GM19372 (cell line): ENCODE measurements around the gene SMARCD3.
A peak's percentile ranks its signal among the peaks of the same experiment; 100 is the strongest.

Experiments used
- ATAC-seq: cut with Tn5 transposase; IDR thresholded peaks from one replicate; pipeline ENCODE4 v1.9.1; 2021; ENCODE audit warnings: mild to moderate bottlenecking, low read depth, moderate library complexity; ENCODE audit not compliant: unreplicated experiment

The SMARCD3 gene

DNA sequence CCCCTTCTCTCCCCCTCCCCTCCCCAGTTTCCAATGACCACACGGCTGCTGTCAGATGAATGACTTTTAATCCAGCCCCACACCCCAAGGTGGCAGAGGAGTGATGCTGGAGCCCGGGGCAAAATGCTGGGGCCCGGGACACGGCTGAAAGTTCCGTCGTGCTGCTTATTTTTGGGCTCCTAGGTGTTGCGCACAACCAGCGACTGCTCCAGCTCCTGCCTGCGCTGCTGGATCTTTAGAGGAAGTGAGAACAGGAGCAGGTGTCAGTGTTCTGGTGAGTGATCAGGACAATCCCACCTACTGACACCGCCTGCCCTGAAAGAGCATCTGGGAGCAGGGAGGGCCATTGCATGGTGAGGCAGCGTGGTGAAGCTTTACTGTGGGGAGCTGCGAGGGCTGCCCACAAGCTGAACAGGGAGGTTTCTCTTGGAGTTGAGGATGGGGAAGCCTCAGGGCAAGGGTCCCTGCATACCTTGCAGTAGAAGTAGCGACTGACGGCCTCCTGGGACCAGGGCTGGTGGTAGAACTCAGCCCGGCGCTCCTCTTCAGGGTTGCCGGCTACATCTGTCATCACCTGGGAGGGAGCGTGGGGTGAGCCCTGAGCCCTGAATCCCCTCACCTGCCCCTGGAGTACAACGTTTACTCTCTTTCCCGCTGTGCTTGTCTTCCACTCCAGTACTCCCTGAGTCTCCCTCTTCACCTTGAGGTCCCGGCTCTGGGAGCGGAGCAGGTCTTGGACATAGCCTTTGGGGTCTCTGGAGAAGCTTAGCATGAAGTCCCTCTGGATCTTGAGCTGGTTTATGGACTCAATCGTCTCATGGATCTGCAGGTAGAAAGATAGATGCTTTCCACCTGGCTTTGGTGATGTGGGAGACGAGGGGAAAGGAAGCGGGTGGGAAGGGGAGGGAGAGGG, 9.3 kb downstream of the SMARCD3 start:
- no peak for ATAC-seq

DNA sequence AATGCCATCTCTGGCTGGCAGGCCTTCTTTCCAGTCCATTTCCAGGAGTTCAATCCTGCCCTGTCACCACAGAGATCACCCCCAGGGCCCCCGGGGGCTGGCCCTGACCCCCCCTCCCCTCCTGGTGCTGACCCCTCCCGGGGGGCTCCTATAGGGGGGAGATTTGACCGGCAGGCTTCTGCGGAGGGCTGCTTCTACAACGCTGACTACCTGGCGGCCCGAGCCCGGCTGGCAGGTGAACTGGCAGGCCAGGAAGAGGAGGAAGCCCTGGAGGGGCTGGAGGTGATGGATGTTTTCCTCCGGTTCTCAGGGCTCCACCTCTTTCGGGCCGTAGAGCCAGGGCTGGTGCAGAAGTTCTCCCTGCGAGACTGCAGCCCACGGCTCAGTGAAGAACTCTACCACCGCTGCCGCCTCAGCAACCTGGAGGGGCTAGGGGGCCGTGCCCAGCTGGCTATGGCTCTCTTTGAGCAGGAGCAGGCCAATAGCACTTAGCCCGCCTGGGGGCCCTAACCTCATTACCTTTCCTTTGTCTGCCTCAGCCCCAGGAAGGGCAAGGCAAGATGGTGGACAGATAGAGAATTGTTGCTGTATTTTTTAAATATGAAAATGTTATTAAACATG, 10.2 kb downstream of the SMARCD3 start:
- ATAC-seq: no peak

DNA sequence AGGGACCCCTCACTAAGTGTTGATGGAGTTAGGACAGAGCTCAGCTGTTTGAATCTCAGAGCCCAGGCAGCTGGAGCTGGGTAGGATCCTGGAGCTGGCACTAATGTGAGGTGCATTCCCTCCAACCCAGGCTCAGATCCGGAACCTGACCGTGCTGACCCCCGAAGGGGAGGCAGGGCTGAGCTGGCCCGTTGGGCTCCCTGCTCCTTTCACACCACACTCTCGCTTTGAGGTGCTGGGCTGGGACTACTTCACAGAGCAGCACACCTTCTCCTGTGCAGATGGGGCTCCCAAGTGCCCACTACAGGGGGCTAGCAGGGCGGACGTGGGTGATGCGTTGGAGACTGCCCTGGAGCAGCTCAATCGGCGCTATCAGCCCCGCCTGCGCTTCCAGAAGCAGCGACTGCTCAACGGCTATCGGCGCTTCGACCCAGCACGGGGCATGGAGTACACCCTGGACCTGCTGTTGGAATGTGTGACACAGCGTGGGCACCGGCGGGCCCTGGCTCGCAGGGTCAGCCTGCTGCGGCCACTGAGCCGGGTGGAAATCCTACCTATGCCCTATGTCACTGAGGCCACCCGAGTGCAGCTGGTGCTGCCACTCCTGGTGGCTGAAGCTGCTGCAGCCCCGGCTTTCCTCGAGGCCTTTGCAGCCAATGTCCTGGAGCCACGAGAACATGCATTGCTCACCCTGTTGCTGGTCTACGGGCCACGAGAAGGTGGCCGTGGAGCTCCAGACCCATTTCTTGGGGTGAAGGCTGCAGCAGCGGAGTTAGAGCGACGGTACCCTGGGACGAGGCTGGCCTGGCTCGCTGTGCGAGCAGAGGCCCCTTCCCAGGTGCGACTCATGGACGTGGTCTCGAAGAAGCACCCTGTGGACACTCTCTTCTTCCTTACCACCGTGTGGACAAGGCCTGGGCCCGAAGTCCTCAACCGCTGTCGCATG, 11.0 kb downstream of the SMARCD3 start:
- ATAC-seq: no peak

DNA sequence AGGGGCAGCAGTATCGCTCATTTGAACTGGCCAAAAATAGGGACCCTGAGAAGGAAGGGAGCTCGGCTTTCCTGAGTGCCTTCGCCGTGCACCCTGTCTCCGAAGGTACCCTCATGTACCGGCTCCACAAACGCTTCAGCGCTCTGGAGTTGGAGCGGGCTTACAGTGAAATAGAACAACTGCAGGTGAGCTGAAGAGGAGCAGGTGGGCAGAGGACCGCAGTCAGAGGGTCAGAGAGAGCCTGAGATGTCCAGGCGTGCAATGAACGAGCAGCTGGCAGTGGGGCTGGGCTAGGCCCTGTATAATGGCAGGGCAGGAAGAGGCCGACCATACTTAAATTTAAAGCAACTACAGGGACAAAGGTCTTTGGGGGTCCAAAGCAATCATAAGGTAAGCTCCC, 12.1 kb downstream of the SMARCD3 start:
- no peak for ATAC-seq

DNA sequence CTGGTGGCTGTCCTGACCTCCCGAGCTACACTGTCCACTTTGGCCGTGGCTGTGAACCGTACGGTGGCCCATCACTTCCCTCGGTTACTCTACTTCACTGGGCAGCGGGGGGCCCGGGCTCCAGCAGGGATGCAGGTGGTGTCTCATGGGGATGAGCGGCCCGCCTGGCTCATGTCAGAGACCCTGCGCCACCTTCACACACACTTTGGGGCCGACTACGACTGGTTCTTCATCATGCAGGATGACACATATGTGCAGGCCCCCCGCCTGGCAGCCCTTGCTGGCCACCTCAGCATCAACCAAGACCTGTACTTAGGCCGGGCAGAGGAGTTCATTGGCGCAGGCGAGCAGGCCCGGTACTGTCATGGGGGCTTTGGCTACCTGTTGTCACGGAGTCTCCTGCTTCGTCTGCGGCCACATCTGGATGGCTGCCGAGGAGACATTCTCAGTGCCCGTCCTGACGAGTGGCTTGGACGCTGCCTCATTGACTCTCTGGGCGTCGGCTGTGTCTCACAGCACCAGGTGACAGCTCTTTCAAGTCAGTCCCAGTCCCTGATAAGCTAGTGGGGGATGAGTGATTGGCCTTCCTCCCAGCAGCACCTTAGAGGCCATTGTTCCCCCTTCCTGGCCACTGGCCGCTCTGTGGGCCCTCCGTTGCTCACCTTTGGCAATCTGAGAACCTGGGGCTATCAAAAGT, 13.3 kb downstream of the SMARCD3 start:
- ATAC-seq: no peak

DNA sequence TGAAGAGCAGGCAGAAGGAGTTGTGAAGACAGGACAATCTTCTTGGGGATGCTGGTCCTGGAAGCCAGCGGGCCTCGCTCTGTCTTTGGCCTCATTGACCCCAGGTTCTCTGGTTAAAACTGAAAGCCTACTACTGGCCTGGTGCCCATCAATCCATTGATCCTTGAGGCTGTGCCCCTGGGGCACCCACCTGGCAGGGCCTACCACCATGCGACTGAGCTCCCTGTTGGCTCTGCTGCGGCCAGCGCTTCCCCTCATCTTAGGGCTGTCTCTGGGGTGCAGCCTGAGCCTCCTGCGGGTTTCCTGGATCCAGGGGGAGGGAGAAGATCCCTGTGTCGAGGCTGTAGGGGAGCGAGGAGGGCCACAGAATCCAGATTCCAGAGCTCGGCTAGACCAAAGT, 14.7 kb downstream of the SMARCD3 start:
- no peak for ATAC-seq

DNA sequence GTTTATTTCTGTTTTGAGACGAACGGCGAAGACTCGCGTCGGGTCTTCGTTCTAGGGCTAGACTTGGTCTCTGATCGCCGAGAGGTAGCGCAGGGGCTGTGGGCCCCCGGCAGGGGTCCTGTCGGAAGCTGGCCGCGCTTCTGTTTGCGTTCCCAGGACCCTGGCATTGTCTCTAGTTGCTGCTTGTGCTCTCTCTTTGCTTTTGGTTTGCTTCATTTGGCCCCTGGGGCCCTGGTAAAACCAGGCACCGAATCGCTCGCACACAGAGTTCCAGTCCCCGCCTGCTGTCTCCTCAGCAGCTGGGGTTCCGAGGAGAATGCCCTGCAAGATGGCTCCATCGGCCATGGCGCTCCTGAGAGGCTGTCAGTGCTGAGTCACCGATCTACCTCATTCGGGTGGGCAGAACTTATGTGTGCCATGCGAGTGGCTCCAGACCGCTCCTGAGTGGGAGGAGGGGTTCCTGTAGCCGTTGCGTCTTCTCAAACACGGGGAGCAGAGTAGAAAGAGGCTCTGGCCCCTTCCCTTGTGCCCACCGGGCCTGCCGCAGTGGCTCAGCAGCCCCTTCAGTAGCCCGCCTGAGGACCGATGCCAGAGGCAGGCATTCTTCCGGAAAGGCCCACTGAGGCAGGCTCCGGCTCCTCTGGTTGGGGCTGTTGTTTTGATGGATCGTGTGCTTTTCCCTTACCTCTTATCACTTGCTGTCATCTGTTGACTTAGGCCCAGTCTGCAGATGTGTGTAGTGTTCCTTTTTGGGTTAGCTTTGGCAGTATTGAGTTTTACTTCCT, 15.4 kb downstream of the SMARCD3 start:
- ATAC-seq: no peak

DNA sequence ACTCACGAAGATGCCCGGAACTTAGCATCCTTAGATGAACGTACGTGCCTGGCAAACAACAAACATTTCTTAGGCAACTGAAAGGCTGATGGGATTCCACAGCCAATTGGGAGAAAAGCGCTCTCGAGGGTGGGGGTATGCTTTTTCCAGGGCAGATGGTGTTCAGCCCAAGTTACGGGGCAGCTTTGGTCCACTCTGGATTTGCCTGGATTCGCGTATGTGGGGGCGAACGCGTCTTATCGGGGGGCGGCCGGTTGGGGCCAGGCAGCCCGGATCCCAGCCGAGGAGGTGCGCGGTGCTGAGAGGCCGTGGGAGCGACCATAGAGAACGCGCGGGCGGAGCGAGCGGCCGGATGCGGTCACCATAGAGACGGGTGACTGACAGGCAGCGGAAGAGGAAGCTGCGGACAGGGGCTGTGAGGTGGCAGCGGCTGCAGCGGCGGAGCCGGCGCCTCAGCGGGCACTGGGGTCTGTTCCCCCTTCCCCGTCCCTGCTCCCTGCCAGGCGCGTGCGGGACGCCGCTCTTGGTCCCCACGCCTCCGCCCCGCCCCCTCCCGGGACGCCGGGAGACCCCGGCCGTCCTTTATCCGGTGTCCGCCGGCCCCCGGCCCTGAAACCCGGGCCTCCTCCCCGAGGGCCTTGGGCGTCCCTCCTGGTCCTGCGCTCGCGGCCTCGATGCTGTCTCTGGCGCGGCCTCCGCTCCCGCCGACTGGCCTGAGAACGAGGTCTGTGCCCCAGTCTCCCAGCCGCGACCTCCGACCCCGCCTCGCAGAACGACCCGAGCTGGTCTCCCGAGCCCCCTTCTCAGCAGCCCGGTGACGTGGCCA, 16.2 kb downstream of the SMARCD3 start, which contains the start of gene CHPF2:
TSS of gene CHPF2 (plus strand) at position 393 of the 826 bp plus-strand sequence. CDS start 1,529 bp downstream, outside the sequence.
- ATAC-seq: peak; percentile 98

DNA sequence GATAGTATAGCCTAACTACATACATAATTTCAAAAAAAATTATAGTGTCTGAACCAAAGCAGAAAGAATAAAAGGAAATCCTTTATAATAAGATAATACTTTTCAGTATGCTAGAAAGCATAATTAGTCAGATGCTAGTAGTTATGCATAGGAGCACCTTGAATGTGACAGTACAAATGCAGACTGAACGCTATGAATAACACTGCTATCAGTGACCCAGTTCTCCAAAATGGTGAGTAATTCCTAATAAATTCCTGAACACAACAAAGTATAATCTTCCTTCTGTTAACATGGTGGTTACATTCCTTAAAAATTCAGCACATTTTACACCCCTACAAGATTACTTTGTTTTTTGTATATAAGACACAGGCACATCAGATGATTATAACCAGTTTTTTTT, 17.4 kb downstream of the SMARCD3 start:
- ATAC-seq: no peak

DNA sequence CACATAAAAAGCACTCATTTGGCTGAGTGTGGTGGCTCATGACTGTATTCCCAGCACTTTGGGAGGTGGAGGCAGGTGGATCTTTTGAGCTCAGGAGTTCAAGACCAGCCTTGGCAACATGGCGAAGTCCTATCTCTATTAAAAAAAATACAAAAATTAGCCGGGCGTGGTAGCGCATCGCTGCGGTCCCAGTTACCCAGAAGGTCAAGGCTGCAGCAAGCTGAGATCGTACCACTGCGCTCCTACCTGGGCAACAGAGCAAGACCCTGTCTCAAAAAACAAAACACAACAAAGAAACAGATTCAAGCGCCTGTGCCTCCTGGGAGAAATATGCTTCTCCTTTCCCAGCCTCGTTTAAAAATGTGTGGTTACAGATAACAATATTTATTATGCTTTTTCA, 19.2 kb downstream of the SMARCD3 start:
- ATAC-seq: no peak

DNA sequence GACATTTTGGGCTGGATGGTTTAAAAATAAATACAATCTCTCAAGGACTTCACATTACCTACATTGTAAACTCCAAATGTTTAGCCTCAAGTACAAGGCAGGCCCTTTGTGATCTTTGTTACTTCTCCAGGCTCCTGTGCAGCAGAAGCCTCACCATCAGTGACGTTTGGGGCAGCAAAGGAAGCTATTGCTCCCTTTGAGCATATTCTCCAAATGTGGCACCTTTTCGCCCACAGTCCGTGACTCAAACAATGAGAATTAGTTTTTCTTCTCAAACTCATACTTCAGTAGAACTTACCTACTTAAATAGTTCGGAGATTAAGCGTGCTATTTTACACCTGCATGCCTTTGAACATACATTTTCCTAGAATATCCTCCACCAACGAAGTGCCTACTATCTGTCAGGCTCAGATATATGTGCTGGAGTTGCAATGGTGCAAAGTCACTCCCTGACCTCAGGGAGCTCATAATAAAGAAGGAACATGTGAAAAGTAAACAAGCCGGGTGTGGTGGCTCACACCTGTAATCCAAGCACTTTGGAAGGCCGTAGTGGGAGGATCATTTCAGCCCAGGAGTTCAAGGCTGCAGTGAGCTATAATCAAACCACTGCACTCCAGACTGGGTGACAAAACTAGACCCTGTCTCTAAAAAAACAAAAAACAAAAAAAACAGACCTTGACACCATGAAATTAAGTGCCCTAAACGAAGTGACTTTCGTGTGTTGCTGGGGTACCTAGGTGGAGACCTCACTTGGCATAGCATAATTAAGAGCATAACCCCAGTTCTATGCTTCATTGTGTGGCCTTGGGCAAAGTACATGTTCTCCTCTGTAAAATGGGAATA, 20.2 kb downstream of the SMARCD3 start:
- ATAC-seq: no peak

DNA sequence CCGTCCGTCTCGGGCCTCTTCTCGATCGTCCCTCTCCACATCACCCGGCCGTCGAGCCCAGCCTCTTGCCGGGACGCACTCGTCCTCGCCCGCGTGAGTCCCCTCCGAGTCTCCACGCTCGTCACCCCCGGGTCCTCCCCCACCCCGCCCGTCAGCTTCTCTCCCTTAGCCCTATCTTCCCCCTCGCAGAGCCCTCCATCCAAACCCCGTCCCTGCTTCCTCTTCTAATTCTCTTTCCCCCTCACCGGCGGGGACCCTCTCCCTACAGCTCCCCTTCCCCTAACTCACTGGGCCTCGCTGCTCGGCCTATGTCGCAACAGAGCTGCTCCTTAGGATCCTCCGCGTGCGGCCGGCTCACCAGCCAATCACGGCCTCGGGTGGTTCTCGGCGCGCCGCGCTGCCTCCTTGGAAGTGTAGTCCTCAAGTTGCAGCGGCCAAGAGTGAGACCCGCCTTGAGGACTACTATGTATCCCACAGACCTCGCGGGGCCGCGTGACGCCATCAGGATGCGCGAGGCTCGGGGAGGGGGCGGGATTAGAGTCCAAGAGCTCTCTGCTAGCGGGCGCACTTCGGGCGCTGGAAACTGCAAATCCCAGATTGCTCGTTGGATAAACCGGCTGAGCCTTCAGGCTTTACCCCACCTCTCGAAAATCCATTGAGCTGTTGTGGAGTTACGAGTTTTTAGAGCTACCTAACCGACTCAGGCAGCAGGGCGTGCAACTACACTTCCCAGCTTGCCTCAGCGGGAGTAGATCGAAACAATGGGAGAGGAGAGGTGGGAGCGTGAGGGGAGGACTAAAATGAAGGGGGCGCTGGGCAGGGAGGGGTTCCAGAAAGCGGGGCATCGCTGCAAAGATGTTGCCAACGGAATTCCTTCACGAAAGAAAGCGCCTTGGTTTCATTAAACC, 21.4 kb downstream of the SMARCD3 start, which contains the start of gene ABCF2:
TSS of gene ABCF2 (minus strand) at position 331 of the 908 bp plus-strand sequence. CDS start 747 bp downstream, outside the sequence.
- ATAC-seq: peak; percentile 100

DNA sequence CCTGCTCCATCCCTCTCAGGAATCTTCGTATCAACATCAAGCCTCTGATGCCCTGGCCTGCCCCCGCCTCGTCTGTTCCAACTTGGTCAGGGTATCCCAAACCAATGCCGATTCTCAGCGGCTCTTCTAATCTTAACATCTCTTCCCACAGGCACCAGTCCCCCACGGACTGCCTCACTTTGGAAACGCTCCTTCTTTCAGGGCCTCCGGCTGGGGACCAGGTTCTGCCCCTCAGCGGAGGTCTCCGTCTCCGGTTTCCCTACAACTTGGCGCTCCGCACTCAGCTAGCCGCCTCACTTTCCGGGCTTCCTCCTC, 22.0 kb downstream of the SMARCD3 start:
- ATAC-seq: peak; percentile 2

DNA sequence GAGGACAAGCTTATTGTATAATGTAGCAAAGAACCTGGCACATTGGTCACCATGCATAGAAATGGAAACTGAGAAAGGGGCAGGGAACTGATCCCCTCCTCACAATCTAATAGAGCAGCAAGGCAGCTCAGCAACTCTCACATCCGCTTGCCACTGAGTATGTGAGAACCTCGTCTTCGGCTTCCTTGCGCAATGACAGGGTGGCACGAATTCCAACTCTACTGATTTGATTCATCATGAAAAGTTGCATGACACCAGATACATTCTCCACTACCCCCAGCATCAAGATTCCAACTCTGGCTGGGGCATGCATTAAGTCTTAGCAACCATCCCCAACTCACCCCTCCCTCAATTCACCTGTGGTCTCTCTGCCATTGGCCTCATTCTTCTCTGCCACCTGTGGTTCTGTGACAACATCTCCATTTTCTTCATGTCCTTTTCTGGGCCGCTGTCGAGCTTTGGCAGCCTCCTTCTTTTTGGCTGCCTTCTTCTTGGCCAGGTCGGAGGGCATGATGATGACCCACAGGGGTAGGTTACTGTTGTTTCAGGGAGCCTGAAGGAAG, 22.5 kb downstream of the SMARCD3 start:
- no peak for ATAC-seq

DNA sequence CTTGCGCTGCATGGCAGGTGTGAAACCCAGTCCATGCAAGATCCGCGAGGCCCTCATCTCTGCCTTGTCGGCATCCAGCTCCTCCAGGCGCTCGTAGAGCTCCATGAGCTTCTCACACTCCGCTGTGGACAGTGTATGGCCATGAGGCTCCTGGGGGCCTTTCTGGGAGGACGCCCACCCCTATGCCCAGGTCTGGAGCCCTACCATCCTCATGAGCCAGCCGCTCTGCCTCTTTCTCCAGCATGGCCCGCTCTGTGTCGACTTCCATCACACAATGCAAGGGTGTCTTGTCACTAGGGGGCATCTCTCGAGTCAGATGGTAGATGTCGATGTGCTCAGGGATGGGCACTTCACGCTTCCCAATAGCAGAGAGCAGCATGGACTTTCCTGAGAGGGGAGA, 24.8 kb downstream of the SMARCD3 start:
- ATAC-seq: no peak

DNA sequence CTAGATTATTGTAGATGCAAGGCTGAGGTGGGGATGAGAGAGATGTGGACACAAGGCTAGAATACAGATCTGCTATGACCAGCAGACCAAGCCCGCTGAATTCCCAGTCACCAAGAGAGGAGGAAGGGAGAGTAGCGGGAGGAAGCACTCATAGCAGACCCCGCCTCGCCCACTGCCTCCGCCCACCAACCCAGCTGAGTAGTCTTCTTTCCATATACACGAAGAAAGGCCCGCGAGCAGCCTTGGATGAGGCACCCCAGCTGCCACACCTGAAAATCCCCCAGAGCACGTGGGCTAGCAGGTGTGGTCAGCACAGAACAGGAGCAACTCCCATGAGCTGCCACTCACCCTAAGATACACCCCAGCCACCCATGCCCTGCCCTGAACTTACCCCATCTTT, 30.3 kb downstream of the SMARCD3 start:
- ATAC-seq: no peak
